Measurements from ENCODE around the gene SLC44A1. TPM values are rescaled to one million over a fixed set of nuclear protein-coding genes. Genes with fewer than 3 reads are reported as not detected.

The SLC44A1 gene
- total and polyA plus RNA-seq, 2 donors: 11.6 to 13.8 TPM

DNA sequence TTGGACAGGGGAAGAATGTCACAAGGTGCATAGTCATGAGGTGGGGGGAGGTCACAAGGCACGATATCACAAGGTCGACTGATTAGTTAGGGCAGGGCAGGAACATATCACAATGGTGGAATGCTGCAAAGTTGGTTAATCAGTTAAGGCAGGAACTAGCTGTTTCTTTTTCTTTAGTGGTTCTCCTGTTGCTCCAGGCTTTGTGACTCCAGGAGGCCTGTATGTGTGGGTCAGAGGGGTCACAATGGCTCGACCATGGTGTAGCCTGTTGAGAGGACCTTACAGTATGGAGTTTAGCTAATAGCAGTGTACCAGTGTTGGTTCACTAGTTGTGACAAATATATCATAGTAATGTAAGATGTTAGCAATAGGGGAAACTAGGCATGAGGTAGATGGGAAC, 191.0 kb downstream of the SLC44A1 start:
- H3K36me3 ChIP-seq (ENCODE audit: control insufficient read depth in 2 of 2, insufficient read depth in 2 of 2, low read length in 1 of 2): no peaks in the 10 kb centered on the region
- no peak for DNase-seq (ENCODE audit: low read depth in 6 of 9, low spot score in 9 of 9)
- H3K4me3 ChIP-seq (ENCODE audit: low read length in 2 of 2): no peak overlapping the region
- no peaks in the 10 kb centered on the region for H3K27me3 ChIP-seq (ENCODE audit: control insufficient read depth in 2 of 2, insufficient read depth in 1 of 2, low read length in 1 of 2)
- H3K27ac ChIP-seq (ENCODE audit: low read depth in 1 of 2, low read length in 1 of 2): no peak overlapping the region
- no peaks in the 10 kb centered on the region for H3K4me1 ChIP-seq (ENCODE audit: control insufficient read depth in 2 of 2, insufficient read depth in 2 of 2, low read length in 2 of 2)
- H3K9me3 ChIP-seq (ENCODE audit: control insufficient read depth in 2 of 2, insufficient read depth in 1 of 2, low read length in 1 of 2): no peaks in the 10 kb centered on the region
- whole genome bisulfite sequencing: 97% methylated on average over 3 of the region's 3 CpGs

DNA sequence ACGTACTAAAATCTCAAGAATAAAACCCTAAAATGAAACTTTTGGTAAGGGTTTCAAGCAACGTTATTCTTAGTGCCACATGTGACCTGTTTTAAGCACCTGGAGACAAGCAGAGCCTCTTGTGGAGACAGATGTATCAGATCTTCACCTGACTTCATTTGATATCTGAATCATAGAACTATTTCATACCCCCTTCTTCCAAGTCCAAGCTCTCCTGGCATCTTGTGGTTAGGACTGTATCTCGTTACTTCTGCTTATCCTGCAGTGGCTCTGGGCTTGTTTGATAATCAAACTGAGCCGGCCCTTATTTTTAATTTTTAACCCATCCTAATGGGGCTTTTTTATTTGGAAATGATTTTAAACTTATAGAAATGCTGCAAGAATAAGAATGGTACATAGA, 192.3 kb downstream of the SLC44A1 start:
- WGBS: 90% methylated on average over 4 of the region's 4 CpGs

DNA sequence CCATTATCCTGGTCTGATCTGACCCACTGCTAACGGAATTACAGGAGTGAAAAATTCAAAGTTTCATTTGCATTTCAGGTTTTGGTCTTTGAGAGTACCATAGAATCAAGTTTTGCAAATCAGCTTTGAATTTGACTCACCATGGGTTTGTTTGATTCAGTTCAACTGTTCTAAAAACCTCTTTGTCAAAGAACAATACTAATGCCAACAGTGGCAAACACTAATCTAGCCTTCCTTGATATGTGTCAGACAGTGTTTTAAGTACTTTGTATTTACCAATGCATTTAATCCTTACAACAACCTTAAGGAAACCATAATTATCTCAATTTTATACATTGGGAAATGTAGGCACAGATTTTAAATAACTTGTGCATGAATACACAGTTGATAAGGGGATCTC, 193.3 kb downstream of the SLC44A1 start:
- H3K4me1 ChIP-seq (ENCODE audit: control insufficient read depth in 2 of 2, insufficient read depth in 2 of 2, low read length in 2 of 2): no peaks in the 10 kb centered on the region
- H3K36me3 ChIP-seq (ENCODE audit: control insufficient read depth in 2 of 2, insufficient read depth in 2 of 2, low read length in 1 of 2): no peaks in the 10 kb centered on the region
- H3K9me3 ChIP-seq (ENCODE audit: control insufficient read depth in 2 of 2, insufficient read depth in 1 of 2, low read length in 1 of 2): no peaks in the 10 kb centered on the region
- 94% methylated on average over 1 of the region's 1 CpG for WGBS
- H3K4me3 ChIP-seq (ENCODE audit: low read length in 2 of 2): no peak overlapping the region
- H3K27me3 ChIP-seq (ENCODE audit: control insufficient read depth in 2 of 2, insufficient read depth in 1 of 2, low read length in 1 of 2): no peaks in the 10 kb centered on the region
- DNase-seq (ENCODE audit: low read depth in 6 of 9, low spot score in 9 of 9): no peak
- H3K27ac ChIP-seq (ENCODE audit: low read depth in 1 of 2, low read length in 1 of 2): no peak overlapping the region

More for the DNA sequence above, 192.3 kb downstream of the SLC44A1 start:
- Histone ChIP-seq H3K36me3 (ENCODE audit: control insufficient read depth in 2 of 2, insufficient read depth in 2 of 2, low read length in 1 of 2) (no peaks in the 10 kb centered on the region), H3K27ac (ENCODE audit: low read depth in 1 of 2, low read length in 1 of 2) (no peak overlapping the region), H3K27me3 (ENCODE audit: control insufficient read depth in 2 of 2, insufficient read depth in 1 of 2, low read length in 1 of 2) (no peaks in the 10 kb centered on the region), H3K4me1 (ENCODE audit: control insufficient read depth in 2 of 2, insufficient read depth in 2 of 2, low read length in 2 of 2) (no peaks in the 10 kb centered on the region), H3K4me3 (ENCODE audit: low read length in 2 of 2) (no peak overlapping the region), H3K9me3 (ENCODE audit: control insufficient read depth in 2 of 2, insufficient read depth in 1 of 2, low read length in 1 of 2) (no peaks in the 10 kb centered on the region)
- no peak for DNase-seq (ENCODE audit: low read depth in 6 of 9, low spot score in 9 of 9)

DNA sequence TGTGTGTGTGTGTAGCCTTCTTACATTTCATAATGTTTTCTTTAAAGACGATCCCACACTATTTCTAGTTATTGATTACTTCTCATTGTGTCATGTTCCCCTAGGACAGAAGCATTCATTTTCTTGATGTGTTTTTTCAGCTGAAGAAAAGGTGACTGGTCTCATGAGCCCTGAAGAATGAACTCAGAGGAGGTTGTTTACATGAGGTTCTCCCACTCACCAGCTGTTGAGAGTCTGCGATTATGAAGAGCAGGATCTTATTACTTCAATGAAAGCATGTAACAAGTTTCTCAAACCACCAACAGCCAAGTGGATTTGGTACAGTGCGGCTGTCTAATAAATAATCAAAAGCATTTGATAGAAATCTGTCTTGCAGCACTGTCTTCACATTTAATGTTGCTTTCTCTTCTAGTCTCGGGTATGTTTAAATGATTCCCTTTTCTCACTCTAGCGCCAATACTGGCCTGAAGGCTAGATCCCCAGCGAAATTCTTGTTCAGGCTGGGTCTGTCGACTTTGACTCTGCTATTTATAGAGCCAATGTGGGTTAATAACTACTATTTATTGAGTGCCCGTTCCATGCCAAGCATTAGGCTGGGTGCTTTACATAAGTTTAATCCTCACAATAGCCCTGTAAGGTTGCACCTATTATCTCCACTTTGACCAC, 193.8 kb downstream of the SLC44A1 start:
- no peak overlapping the region for H3K27ac ChIP-seq (ENCODE audit: low read depth in 1 of 2, low read length in 1 of 2)
- WGBS: 95% methylated on average over 8 of the region's 8 CpGs

DNA sequence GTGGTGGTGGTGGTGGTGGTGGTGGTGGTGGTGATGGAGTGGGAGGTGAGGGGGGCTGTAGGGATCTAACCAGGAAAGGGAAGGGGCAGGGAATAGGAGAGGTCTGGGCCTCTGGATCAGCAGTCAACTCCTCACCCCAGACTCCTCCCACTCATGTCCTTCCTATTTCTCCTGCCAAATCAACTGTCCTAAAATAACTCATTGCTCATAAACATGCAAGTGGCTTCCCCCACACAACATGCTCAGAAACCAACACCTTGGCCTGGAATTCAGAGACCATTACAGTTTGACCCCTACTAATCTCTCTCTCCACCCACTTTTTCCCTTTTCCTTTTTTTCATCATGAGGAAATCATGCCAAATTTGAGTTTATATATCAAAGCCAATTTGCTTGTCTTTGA, 195.0 kb downstream of the SLC44A1 start:
- H3K27ac ChIP-seq (ENCODE audit: low read depth in 1 of 2, low read length in 1 of 2): no peak overlapping the region
- no peak overlapping the region for H3K4me3 ChIP-seq (ENCODE audit: low read length in 2 of 2)
- no peaks in the 10 kb centered on the region for H3K27me3 ChIP-seq (ENCODE audit: control insufficient read depth in 2 of 2, insufficient read depth in 1 of 2, low read length in 1 of 2)
- H3K36me3 ChIP-seq (ENCODE audit: control insufficient read depth in 2 of 2, insufficient read depth in 2 of 2, low read length in 1 of 2): no peaks in the 10 kb centered on the region
- H3K4me1 ChIP-seq (ENCODE audit: control insufficient read depth in 2 of 2, insufficient read depth in 2 of 2, low read length in 2 of 2): no peaks in the 10 kb centered on the region
- no peak for DNase-seq (ENCODE audit: low read depth in 6 of 9, low spot score in 9 of 9)
- no peaks in the 10 kb centered on the region for H3K9me3 ChIP-seq (ENCODE audit: control insufficient read depth in 2 of 2, insufficient read depth in 1 of 2, low read length in 1 of 2)

More for the DNA sequence above, 193.8 kb downstream of the SLC44A1 start:
- Histone ChIP-seq H3K4me1 (ENCODE audit: control insufficient read depth in 2 of 2, insufficient read depth in 2 of 2, low read length in 2 of 2) (no peaks in the 10 kb centered on the region), H3K36me3 (ENCODE audit: control insufficient read depth in 2 of 2, insufficient read depth in 2 of 2, low read length in 1 of 2) (no peaks in the 10 kb centered on the region), H3K4me3 (ENCODE audit: low read length in 2 of 2) (no peak overlapping the region), H3K27me3 (ENCODE audit: control insufficient read depth in 2 of 2, insufficient read depth in 1 of 2, low read length in 1 of 2) (no peaks in the 10 kb centered on the region), H3K9me3 (ENCODE audit: control insufficient read depth in 2 of 2, insufficient read depth in 1 of 2, low read length in 1 of 2) (no peaks in the 10 kb centered on the region)
- no peak for DNase-seq (ENCODE audit: low read depth in 6 of 9, low spot score in 9 of 9)

DNA sequence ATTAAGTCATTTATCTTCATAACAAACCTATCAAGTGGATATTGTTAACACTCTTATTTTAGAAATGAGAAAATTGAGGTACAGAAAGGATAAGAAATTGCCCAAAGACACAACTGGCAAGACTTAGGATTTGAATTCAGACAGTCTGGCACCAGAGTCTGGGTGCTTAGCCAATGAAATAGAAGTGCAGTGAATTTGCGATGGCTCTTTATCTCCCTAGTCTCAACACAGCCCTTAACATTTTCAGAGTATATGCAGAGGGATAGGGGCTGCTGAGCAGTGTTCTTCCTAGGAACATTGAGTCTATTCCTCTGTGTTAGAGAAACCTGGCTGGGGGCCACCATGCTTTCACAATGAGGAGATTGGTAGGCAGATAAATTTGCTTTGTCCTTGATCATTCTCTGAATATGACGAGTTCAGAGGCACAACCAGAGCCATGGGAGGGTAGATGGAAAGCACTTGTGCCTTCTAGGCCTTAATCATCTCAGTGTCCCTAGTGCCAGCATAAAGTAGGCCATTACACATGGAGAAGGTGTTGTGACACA, 197.2 kb downstream of the SLC44A1 start:
- Histone ChIP-seq H3K27me3 (ENCODE audit: control insufficient read depth in 2 of 2, insufficient read depth in 1 of 2, low read length in 1 of 2) (no peaks in the 10 kb centered on the region), H3K4me1 (ENCODE audit: control insufficient read depth in 2 of 2, insufficient read depth in 2 of 2, low read length in 2 of 2) (no peaks in the 10 kb centered on the region), H3K36me3 (ENCODE audit: control insufficient read depth in 2 of 2, insufficient read depth in 2 of 2, low read length in 1 of 2) (no peaks in the 10 kb centered on the region), H3K9me3 (ENCODE audit: control insufficient read depth in 2 of 2, insufficient read depth in 1 of 2, low read length in 1 of 2) (no peaks in the 10 kb centered on the region), H3K27ac (ENCODE audit: low read depth in 1 of 2, low read length in 1 of 2) (no peak overlapping the region), H3K4me3 (ENCODE audit: low read length in 2 of 2) (no peak overlapping the region)
- WGBS: 95% methylated on average over 2 of the region's 2 CpGs
- DNase-seq (ENCODE audit: low read depth in 6 of 9, low spot score in 9 of 9): no peak

DNA sequence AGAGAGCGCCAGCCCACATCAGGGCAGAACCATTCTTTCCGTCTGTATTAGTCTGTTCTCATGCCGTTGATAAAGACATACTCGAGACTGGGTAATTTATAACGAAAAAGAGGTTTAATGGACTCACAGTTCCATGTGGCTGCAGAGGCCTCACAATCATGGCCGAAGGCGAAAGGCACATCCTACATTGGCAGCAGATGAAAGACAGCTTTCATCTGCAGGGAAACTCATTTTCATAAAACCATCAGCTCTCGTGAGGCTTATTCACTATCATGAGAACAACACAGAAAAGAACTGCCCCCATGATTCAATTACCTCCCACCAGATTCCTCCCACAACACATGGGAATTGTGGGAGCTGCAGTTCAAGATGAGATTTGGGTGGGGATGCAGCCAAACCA, 198.7 kb downstream of the SLC44A1 start:
- H3K9me3 ChIP-seq (ENCODE audit: control insufficient read depth in 2 of 2, insufficient read depth in 1 of 2, low read length in 1 of 2): no peaks in the 10 kb centered on the region
- 96% methylated on average over 8 of the region's 8 CpGs for WGBS
- no peak for DNase-seq (ENCODE audit: low read depth in 6 of 9, low spot score in 9 of 9)
- H3K27ac ChIP-seq (ENCODE audit: low read depth in 1 of 2, low read length in 1 of 2): no peak overlapping the region
- no peaks in the 10 kb centered on the region for H3K36me3 ChIP-seq (ENCODE audit: control insufficient read depth in 2 of 2, insufficient read depth in 2 of 2, low read length in 1 of 2)
- no peaks in the 10 kb centered on the region for H3K27me3 ChIP-seq (ENCODE audit: control insufficient read depth in 2 of 2, insufficient read depth in 1 of 2, low read length in 1 of 2)
- H3K4me3 ChIP-seq (ENCODE audit: low read length in 2 of 2): no peak overlapping the region
- H3K4me1 ChIP-seq (ENCODE audit: control insufficient read depth in 2 of 2, insufficient read depth in 2 of 2, low read length in 2 of 2): peaks cover 0 to 5% of the 10 kb centered on the region in 2 donors

DNA sequence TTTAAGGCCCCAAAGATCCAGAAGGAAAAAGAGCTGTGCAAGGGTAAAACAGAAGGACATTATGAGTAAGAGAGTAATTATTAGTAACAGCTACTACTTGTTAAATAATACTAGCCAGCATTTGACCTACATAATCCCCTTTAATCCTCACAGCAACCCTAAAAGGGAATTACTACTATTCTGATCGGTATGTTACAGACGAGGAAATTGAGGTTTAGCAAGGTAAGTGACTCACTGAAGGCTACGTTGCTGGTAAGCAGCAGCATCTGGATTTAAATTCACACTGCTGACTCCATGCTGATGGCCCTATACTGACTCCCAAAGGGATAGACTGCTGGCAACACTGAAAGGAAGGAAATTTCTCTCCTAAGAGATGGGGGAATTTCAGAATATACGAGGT, 199.7 kb downstream of the SLC44A1 start:
- no peak overlapping the region for H3K4me3 ChIP-seq (ENCODE audit: low read length in 2 of 2)
- H3K9me3 ChIP-seq (ENCODE audit: control insufficient read depth in 2 of 2, insufficient read depth in 1 of 2, low read length in 1 of 2): no peaks in the 10 kb centered on the region
- H3K27ac ChIP-seq (ENCODE audit: low read depth in 1 of 2, low read length in 1 of 2): no peak overlapping the region
- H3K27me3 ChIP-seq (ENCODE audit: control insufficient read depth in 2 of 2, insufficient read depth in 1 of 2, low read length in 1 of 2): peaks cover 0 to 3% of the 10 kb centered on the region in 2 donors
- peaks cover 3 to 5% of the 10 kb centered on the region in 2 donors for H3K4me1 ChIP-seq (ENCODE audit: control insufficient read depth in 2 of 2, insufficient read depth in 2 of 2, low read length in 2 of 2)
- no peak for DNase-seq (ENCODE audit: low read depth in 6 of 9, low spot score in 9 of 9)
- H3K36me3 ChIP-seq (ENCODE audit: control insufficient read depth in 2 of 2, insufficient read depth in 2 of 2, low read length in 1 of 2): no peaks in the 10 kb centered on the region
- 89% methylated on average over 4 of the region's 4 CpGs for WGBS

DNA sequence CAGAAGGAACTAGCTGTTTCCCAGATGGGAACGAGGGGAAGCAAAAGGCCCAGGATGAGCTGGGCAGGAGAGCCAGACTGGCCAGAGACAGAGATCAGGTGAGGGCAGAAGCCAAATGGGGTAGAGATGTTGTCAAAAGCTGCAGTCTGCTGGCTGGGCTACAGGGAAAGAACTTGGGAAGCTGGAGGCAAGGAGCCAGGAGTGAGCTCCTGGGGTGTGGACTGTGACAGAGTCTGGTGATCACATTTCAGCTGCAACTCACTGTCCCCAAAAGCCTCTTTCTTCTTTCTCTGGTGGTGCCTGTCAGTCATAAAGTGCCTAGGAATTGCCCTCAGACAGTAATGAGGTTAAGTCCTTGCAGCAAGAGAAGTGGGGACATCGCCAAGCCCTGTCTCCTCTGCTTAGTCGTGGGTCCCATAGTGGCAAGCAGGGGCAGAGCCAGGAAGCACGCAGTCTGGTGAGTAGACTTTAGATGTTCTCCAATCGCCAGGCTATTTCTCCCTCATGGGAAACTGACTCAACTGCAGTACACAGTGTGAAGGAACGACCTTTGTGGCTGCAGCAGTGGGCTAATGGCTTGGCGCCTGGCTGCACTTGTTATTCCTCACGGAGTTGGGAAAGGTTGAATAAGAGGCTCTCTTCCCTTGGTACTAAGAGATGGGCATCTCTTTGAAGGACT, 200.9 kb downstream of the SLC44A1 start:
- Histone ChIP-seq H3K4me3 (ENCODE audit: low read length in 2 of 2) (no peak overlapping the region), H3K27me3 (ENCODE audit: control insufficient read depth in 2 of 2, insufficient read depth in 1 of 2, low read length in 1 of 2) (peaks cover 0 to 3% of the 10 kb centered on the region in 2 donors), H3K4me1 (ENCODE audit: control insufficient read depth in 2 of 2, insufficient read depth in 2 of 2, low read length in 2 of 2) (peaks cover 3 to 5% of the 10 kb centered on the region in 2 donors), H3K36me3 (ENCODE audit: control insufficient read depth in 2 of 2, insufficient read depth in 2 of 2, low read length in 1 of 2) (no peaks in the 10 kb centered on the region), H3K27ac (ENCODE audit: low read depth in 1 of 2, low read length in 1 of 2) (no peak overlapping the region), H3K9me3 (ENCODE audit: control insufficient read depth in 2 of 2, insufficient read depth in 1 of 2, low read length in 1 of 2) (no peaks in the 10 kb centered on the region)
- WGBS: 87% methylated on average over 8 of the region's 8 CpGs
- no peak for DNase-seq (ENCODE audit: low read depth in 6 of 9, low spot score in 9 of 9)

Measured in thymus (tissue), 11 donors.